ENCODE results near the gene XRN2. TPM values are rescaled to one million over a fixed set of nuclear protein-coding genes. Genes with fewer than 3 reads are reported as not detected.

XRN2 gene
- total and polyA plus RNA-seq, 2 of the 13 experiments (the other 11 are each of a cell fraction or from before 2014, with no cell fraction given) = 90.3 to 171 TPM

GRCh38 chr20:21339499-21339898 lies 36.4 kb downstream of the XRN2 start (continued):
- TF ChIP-seq ZBTB34 (CRISPR knock-in tag; IDR thresholded peaks at IDR 0.05) (0 out of 2 replicates have a peak, but pooled peaks have one; percentile 28), ZNF414 (CRISPR knock-in tag; IDR thresholded peaks at IDR 0.05) (no peak), TBX2 (CRISPR knock-in tag; IDR thresholded peaks at IDR 0.05; ENCODE audit: borderline replicate concordance) (0 out of 2 replicates have a peak, but pooled peaks have one; percentile 27), ETV5 (CRISPR knock-in tag; IDR thresholded peaks at IDR 0.05; ENCODE audit: borderline replicate concordance) (peak; percentile 17; the same call in 1 of the 2 replicates), ZNF580 (CRISPR knock-in tag; IDR thresholded peaks at IDR 0.05; ENCODE audit: borderline replicate concordance, low read depth) (no peak), REXO4 (CRISPR knock-in tag; IDR thresholded peaks at IDR 0.05; ENCODE audit: borderline replicate concordance) (no peak), JARID2 (CRISPR knock-in tag; IDR thresholded peaks at IDR 0.05; ENCODE audit: insufficient replicate concordance) (no peak), ZNF124 (CRISPR knock-in tag; IDR thresholded peaks at IDR 0.05) (0 out of 2 replicates have a peak, but pooled peaks have one; percentile 27), DPF2 (CRISPR knock-in tag; IDR thresholded peaks at IDR 0.05; ENCODE audit: borderline replicate concordance, low read depth) (peak; percentile 39; the same call in 1 of the 2 replicates), HOMEZ (CRISPR knock-in tag; IDR thresholded peaks at IDR 0.05; ENCODE audit: low read depth) (peak; percentile 76; the same call in 1 of the 2 replicates), ZNF670 (CRISPR knock-in tag; IDR thresholded peaks at IDR 0.05; ENCODE audit: borderline replicate concordance) (no peak), ARHGAP35 (CRISPR knock-in tag; IDR thresholded peaks at IDR 0.05; ENCODE audit: borderline replicate concordance) (no peak), TARDBP (CRISPR knock-in tag; IDR thresholded peaks at IDR 0.05) (peak; percentile 75; the same call in 1 of the 2 replicates), YEATS2 (CRISPR knock-in tag; IDR thresholded peaks at IDR 0.05; ENCODE audit: borderline replicate concordance) (no peak), TMF1 (CRISPR knock-in tag; IDR thresholded peaks at IDR 0.05; ENCODE audit: low read depth) (no peak), PAXIP1 (CRISPR knock-in tag; conservative IDR thresholded peaks at IDR 0.05) (peak; percentile 57; the same call in 1 of the 2 replicates), KAT8 (CRISPR knock-in tag; IDR thresholded peaks at IDR 0.05) (0 out of 2 replicates have a peak, but pooled peaks have one; percentile 27), CEBPG (CRISPR knock-in tag; IDR thresholded peaks at IDR 0.05) (peak; percentile 97), ZNF709 (CRISPR knock-in tag; IDR thresholded peaks at IDR 0.05) (no peak), MATR3 (CRISPR knock-in tag; IDR thresholded peaks at IDR 0.05) (no peak), EP300 (IDR thresholded peaks at IDR 0.05; ENCODE audit: low read depth in 2 of 2, low read length in 2 of 2) (peak; percentile 20 to 29; a peak in 1 of 4 replicates), EP300 (CRISPR knock-in tag; IDR thresholded peaks at IDR 0.05; ENCODE audit: borderline replicate concordance) (no peak), ZNF317 (CRISPR knock-in tag; IDR thresholded peaks at IDR 0.05) (peak; percentile 64; the same call in 1 of the 2 replicates)

Data from HepG2 (cell line).